ENCODE results near the gene PLSCR3.

Gene PLSCR3

DNA sequence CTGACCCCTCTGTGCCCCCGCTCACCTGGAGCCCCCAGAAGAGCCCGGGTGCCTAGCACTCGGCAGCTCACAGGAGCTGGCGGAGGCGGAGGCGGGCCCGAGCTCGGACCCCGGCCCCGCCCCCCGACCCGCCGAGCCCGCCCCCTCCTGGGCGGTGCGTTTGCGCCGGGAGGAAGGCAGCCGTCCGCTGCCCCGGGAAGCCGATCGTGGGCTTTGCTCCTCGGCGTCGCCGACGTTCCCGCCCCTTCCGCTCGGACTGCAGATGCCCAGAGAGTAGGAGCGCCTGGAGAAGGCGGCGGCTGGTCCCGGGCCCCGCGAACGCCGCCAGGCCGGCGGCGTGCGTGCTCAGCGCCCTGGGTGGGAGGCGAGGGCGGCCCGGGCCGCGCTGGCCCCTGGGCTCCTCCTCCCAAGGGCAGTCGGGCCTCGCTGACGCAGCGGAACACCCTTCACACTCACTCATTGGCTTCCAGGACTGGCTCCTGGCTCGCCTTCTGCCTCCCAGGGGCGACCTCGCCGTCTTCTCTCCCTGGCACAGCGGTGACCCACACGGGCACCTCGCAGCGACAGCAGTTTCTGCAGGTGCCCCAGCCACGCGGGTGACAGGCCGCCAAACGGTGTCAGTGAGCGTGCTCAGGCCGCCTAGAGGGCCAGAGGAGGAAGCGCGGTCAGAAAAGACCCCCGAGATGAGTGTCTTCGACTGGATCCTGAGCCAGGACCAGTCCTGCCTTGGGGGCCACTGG lies at the start of gene PLSCR3:
Gene PLSCR3 (minus strand): TSS at position 74 of the 740 bp plus-strand sequence. CDS start 415 bp downstream, outside the sequence.
- DNase-seq: peak; percentile 60

- DNase-seq: no peak
Measured at GRCh38 chr17:7443499-7444485, 49.5 kb upstream of the PLSCR3 start.

DNA sequence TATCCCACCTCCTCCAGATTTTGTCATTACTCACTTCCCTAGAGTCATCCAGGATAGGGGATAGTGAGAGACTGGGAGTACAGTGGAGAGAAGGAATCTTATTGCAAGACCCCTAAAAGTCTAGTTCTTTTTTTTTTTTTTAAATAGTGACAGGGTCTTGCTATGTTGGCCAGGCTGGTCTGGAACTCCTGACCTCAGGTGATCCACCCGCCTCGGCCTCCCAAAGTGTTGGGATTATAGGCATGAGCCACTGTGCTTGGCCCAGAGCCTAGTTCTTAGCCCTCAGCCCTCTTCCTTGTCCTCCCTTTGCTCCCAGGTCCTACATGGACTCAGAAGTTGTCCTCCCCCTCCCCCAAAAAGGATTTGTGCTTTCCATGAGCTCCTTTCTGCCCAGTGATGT lies 47.8 kb upstream of the PLSCR3 start:
- DNase-seq: no peak

GRCh38 chr17:7441266-7441665 lies 46.9 kb upstream of the PLSCR3 start:
- no peak for DNase-seq

- peak; percentile 65 for DNase-seq
Measured at GRCh38 chr17:7440834-7441195, 46.5 kb upstream of the PLSCR3 start.

DNA sequence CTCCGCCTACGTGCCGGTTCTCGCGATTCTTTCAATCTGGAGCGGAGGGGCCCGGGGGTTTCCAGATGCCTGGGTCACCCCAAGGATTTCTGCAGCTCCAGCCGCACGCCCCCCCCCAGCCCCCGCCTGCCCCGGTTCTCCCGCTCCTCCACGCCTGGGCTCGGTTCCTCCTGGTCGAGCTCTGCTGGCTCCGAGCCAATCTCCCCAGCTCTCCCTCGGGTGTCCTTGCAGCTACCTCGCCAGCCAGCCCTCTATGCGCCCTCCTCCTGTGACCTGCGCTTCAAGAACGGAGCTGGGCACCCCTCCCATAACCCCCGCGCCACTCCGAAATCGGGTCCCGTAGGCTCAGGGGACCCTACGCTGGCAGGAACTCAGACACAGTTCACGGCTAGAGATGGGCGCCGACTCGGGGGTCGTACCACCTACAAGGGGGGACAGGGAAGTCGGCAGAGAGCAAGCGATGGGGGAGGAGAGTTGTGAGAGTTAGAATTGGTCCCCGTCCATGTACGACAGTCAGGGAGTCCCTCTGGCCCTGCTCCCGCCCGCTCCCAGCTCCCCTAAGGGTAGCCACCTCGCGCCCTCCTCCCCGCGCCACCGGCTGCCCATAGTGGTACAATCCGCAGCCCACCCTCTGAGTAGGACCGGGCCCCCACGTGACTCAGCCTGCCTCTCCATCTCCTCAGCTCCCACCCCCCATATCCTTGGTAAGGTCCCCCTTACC lies 45.9 kb upstream of the PLSCR3 start:
- DNase-seq: peak; percentile 65

DNA sequence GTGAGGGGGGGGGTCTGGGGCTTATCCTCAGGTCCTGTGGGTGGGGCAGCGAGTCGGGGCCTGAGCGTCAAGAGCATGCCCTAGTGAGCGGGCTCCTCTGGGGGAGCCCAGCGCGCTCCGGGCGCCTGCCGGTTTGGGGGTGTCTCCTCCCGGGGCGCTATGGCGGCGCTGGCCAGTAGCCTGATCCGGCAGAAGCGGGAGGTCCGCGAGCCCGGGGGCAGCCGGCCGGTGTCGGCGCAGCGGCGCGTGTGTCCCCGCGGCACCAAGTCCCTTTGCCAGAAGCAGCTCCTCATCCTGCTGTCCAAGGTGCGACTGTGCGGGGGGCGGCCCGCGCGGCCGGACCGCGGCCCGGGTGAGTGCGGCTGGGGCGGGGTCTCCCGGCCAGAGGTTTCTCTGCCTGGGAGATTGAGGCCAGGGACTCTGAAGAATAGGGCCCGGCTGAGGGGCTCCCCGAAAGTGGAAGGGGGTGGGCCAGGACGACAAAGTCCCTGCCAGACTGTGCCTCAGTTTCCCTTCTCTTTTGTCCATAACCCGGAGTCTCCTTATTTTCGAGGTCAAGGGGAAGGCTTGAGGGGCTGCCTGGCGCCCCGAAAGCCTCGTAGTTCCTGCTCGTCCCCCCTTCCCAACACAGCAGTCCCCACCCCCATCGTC lies 45.3 kb upstream of the PLSCR3 start, which contains the start of gene FGF11:
Gene FGF11 (plus strand): TSS at position 51 of the 651 bp plus-strand sequence. CDS start 109 bp downstream, at position 160.
- no peak for DNase-seq

- no peak for DNase-seq
Measured at GRCh38 chr17:7438656-7439460, 44.5 kb upstream of the PLSCR3 start.

DNA sequence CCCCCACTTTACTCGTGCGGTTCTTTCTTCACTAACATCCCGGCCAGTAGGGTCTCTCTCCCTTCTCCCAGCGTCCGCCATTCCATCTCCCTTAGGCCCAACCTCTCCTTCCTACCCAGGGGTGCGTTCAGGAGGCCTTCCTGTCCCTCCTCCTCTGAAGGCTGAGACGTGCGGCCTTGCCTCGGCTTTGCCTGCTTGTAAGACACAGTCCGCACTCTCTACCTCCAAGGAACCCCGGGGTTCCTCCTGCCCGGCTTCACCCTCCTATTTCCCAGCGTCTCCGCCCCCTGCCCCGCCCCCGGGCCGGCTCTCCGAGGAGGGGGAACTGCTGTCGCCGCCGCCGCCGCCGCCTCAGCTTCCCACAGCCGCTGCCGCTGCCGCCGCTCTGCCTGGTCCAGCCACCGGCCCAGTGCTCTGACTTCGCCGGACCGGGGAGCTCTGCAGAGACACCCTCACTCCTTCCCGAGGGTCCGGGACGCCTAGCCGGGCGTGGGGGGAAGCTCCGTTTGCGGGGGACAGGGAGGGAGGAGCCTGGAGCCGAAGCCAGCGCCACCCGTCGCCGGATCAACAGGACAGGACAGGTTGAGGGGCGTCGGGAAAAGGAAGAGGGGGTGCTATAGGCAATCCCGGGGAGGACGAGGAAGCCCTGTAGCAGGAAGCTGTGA lies 43.8 kb upstream of the PLSCR3 start:
- peak; percentile 10 for DNase-seq

GRCh38 chr17:7437369-7437863 lies 43.1 kb upstream of the PLSCR3 start:
- no peak for DNase-seq

- DNase-seq: peak; percentile 66
Measured at GRCh38 chr17:7436556-7437368, 42.4 kb upstream of the PLSCR3 start.

DNA sequence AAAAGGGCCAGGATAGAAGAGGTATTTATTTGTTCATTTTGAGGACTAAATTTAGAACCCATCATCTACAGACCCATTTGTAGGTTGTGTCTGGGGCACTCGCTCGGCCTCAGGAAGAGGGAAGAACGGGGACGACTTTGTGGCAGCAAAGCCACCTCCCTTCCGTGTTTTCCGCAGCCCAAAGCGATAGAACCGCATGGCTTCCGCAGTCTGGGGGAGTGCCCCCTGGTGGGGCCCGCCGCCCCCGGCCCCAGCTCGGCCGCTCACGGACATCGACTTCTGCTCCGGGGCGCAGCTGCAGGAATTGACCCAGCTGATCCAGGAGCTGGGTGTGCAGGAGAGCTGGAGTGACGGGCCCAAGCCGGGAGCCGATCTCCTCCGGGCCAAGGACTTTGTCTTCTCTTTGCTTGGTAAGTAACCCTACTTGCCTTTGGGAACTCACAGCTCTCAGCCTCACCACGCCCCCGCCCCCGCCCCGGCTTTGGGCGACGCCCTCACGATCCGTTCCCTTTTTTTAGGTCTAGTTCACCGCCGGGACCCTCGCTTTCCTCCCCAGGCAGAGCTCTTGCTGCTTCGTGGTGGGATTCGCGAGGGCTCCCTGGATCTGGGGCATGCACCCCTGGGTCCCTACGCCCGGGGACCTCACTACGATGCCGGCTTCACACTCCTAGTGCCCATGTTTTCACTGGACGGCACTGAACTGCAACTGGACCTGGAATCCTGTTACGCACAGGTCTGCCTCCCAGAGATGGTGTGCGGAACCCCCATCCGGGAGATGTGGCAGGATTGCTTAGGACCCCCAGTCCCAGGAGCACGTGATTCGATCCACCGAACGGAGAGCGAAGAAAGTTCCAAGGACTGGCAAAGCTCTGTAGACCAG lies 41.6 kb upstream of the PLSCR3 start:
- no peak for DNase-seq

- no peak for DNase-seq
Measured at GRCh38 chr17:7432296-7432695, 38.0 kb upstream of the PLSCR3 start.

DNA sequence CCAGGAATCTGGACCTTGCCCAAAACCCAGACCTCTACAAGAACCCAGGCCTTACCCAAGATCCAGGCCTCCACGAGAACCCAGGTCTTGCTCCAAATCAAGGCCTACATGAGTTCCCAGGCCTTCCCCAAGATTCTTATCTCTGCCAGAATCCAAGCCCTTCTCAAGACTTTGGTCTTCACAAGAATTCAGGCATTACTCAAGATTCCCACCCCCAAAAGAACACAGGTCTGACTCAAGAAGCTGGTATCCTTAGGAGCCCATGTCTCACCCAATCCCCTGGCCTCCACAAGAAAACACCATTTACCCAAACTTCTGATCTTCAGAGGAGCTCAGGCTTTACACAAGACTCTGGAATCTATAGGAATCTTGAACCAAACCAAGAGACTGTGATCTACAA lies 36.9 kb upstream of the PLSCR3 start:
- DNase-seq: no peak

DNA sequence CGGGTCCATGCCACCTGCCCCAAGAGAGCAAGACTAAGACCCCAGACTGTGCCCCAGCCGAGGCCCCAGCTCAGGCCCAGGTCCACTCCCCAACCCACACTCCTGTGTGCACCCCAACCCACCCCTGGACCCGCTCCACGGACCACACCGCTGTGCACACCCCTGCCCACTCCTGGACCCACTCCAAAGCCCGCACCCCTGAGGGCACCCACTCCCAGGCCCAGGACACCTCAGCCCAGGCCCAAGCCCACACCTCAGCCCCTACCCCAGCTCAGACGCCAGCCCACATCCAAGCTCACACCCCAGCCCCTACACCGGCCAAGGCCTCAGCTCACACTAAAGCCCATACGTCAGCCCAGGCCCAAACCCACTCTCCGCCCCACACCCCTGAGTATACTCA lies 35.4 kb upstream of the PLSCR3 start:
- no peak for DNase-seq

DNA sequence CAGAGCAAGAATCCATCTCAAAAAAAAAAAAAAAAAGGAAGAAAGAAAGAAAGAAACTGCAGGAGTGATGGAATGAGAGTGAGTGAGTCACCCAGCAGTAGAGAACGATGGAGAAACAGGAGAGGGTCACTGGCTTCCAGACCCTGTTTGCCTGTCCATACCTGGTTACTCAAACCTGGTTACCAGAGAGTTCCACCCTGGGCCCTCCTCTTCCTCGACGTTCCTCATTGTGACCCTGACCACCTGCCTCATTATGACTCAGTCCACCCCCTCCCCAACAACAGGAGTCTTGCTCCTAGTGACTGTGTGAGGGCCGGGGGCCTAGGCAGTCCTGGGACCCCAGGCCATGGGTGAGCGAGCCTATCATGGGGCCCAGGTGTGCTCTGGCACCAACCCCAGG lies 34.2 kb upstream of the PLSCR3 start, which contains the start of gene SPEM3:
Gene SPEM3 (plus strand): TSS at position 301 of the 400 bp plus-strand sequence. CDS start 46 bp downstream, at position 347.
- DNase-seq: no peak

GRCh38 chr17:7427549-7427948 lies 33.2 kb upstream of the PLSCR3 start:
- DNase-seq: no peak

DNA sequence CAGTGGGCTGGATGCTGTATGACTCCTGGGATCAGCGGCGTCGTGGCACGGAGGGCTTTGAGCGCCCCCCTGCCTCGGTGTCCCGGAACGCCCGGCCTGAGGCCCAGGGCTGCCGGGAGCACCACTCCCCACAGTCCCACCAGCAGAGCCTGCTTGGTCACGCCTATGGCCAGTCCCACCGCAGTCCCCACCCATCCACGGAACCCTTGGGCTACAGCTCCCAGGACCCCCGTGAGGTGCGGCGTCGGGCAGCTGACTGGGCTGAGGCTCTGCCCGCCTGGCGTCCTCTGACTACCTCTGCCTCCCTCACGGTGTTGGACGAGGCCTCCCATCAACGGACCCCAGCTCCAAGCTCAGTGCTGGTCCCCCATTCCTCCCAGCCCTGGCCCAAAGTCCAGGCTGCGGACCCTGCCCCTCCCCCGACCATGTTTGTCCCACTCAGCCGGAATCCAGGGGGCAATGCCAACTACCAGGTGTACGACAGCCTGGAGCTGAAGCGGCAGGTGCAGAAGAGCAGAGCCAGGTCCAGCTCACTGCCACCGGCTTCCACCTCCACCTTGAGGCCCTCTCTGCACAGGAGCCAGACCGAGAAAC lies 32.7 kb upstream of the PLSCR3 start:
- DNase-seq: no peak

Data from NCI-H1092 treated with DMSO at 0.1 percent for 48 hours (cell line).